ENCODE results near the gene ITPKB.

ITPKB gene

DNA sequence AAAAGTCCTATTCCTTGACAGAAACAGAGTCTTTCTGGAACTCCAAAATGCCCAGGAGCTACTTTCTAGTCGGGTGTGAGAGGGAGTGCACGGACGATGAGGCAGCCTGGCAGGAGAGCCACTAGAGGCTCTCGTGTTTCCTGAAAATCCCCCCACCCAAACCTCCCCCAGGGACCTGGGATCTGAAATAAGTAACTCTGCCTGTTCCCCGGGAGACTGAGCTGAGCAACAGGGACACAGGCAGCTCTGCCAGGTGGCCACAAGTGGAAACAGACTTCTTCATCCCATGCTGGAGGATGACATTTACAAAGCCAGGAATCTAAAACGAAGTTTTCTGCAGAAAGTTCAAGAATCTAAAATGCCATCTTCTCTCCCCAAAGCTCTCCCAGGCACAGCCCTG, 77.1 kb downstream of the ITPKB start:
- Histone ChIP-seq H3K36me3 (no peaks in the 10 kb centered on the region), H3K27me3 (ENCODE audit: insufficient read depth, low read depth, severe bottlenecking) (no peaks in the 10 kb centered on the region), H3K27ac (no peak overlapping the region), H3K4me3 (ENCODE audit: low read depth, low read length) (no peak overlapping the region), H3K9me3 (ENCODE audit: severe bottlenecking) (no peaks in the 10 kb centered on the region)
- DNase-seq, result no peak
- TF ChIP-seq, protein P1, sequence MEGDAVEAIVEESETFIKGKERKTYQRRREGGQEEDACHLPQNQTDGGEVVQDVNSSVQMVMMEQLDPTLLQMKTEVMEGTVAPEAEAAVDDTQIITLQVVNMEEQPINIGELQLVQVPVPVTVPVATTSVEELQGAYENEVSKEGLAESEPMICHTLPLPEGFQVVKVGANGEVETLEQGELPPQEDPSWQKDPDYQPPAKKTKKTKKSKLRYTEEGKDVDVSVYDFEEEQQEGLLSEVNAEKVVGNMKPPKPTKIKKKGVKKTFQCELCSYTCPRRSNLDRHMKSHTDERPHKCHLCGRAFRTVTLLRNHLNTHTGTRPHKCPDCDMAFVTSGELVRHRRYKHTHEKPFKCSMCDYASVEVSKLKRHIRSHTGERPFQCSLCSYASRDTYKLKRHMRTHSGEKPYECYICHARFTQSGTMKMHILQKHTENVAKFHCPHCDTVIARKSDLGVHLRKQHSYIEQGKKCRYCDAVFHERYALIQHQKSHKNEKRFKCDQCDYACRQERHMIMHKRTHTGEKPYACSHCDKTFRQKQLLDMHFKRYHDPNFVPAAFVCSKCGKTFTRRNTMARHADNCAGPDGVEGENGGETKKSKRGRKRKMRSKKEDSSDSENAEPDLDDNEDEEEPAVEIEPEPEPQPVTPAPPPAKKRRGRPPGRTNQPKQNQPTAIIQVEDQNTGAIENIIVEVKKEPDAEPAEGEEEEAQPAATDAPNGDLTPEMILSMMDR (IDR thresholded peaks at IDR 0.05; ENCODE audit: low read depth, low read length), result no peak

DNA sequence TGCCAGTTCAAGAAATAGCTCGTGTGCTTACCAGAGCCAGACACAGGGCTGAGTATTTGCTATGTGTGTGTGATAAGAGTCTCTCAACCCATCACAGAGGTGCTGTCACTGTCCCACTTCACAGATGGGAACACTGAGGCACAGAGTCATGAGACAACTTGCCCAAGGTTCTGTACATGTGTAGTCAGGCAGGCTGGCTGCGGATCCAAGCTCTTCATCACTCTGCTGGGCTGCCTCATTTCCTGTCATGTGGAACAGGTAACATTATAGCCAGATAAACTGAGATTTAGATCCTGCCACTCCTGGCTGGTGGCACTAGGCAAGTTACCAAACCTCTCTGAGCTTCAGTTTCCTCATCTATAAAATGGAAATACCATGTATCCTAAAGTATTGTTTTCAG, 77.8 kb downstream of the ITPKB start:
- Histone ChIP-seq H3K9me3 (ENCODE audit: severe bottlenecking) (no peaks in the 10 kb centered on the region), H3K27me3 (ENCODE audit: insufficient read depth, low read depth, severe bottlenecking) (no peaks in the 10 kb centered on the region), H3K36me3 (no peaks in the 10 kb centered on the region), H3K4me3 (ENCODE audit: low read depth, low read length) (no peak overlapping the region), H3K27ac (no peak overlapping the region)
- TF ChIP-seq, protein P1 (IDR thresholded peaks at IDR 0.05; ENCODE audit: low read depth, low read length), result no peak
- no peak for DNase-seq

DNA sequence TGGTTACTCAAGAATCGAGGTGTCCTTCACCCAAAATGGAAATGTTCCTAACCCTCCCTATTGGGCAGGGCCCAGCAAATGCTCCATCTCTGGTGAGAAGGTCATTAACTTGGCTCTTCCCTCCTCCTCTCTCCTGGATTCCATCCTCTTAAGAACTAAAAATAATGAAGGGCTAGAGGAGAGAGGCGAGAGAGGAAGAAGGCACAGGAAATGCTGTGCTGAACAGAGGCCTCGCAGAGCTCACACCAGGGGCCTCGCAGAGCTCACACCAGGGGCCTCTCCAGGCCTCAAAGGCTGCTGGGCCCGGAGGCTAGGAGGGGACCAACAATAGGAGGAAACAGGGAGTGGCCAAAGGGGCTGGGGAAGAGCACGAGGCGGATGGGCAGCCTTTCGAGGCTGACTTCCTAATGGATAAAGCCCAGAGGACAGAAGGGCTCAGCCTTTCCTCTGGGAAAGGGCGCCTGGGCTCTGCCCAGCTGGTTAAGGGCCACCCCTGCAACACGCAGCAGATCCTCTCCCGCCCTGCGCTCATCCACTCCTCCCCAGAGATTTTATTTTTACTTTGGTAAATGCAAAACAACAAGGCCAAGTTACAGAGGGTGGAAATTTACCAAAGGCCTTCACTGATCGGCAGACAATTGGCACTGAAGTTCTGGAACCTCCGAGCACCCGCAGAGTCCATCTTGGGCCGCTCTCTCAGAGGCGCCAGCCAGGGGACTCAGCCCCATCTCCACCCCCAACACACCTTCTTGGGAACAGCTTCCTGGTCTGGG, 78.5 kb downstream of the ITPKB start:
- H3K4me3 ChIP-seq (ENCODE audit: low read depth, low read length), result no peak overlapping the region
- H3K27ac ChIP-seq, result no peak overlapping the region
- TF ChIP-seq, protein P1 (IDR thresholded peaks at IDR 0.05; ENCODE audit: low read depth, low read length), result no peak
- H3K36me3 ChIP-seq, result no peaks in the 10 kb centered on the region
- no peaks in the 10 kb centered on the region for H3K9me3 ChIP-seq (ENCODE audit: severe bottlenecking)
- no peak for DNase-seq
- H3K27me3 ChIP-seq (ENCODE audit: insufficient read depth, low read depth, severe bottlenecking), result no peaks in the 10 kb centered on the region

DNA sequence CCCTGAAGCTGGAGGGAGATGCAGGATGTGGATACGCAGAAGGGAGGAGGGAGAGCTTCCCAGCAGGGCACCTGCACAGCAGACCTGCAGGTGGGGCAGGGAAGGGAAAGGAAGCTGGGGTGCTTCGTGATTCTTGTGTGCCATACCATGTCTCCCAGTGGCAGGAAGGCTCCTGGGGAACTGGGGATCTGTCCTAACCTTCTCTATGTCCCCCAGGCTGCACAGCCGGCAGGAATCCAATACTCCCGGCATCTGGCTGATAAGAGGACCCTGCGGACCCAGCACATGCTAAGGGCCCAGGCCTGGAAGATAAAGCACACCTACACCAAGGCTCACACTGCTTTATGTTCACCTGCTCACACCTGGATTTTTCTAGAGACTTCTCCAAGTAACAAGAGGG, 79.4 kb downstream of the ITPKB start:
- no peak overlapping the region for H3K27ac ChIP-seq
- no peaks in the 10 kb centered on the region for H3K36me3 ChIP-seq
- no peak for DNase-seq
- TF ChIP-seq, protein P1 (IDR thresholded peaks at IDR 0.05; ENCODE audit: low read depth, low read length), result no peak
- no peaks in the 10 kb centered on the region for H3K27me3 ChIP-seq (ENCODE audit: insufficient read depth, low read depth, severe bottlenecking)
- H3K4me3 ChIP-seq (ENCODE audit: low read depth, low read length), result no peak overlapping the region
- H3K9me3 ChIP-seq (ENCODE audit: severe bottlenecking), result no peaks in the 10 kb centered on the region

DNA sequence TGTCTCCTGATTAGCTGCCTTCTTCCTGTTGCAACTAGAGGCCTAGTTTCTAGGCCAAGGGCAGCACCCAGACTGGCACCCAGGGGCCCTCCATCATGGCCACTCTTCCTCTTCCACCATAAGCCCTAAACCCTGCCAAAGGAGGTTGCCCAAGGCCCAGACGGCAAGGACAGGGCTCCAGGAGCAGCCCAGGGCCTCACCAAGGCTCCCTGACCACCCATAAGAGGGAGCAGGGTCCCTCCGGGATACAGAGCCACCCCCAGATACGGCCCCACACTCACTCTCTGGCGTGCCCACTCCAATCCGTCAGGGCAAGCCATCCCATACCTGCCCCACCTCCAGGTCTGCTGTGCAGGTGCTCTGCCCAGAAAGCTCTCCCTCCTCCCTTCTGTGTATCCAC, 79.9 kb downstream of the ITPKB start:
- H3K27me3 ChIP-seq (ENCODE audit: insufficient read depth, low read depth, severe bottlenecking), result no peaks in the 10 kb centered on the region
- H3K4me3 ChIP-seq (ENCODE audit: low read depth, low read length), result no peak overlapping the region
- H3K36me3 ChIP-seq, result no peaks in the 10 kb centered on the region
- DNase-seq, result no peak
- no peaks in the 10 kb centered on the region for H3K9me3 ChIP-seq (ENCODE audit: severe bottlenecking)
- no peak overlapping the region for H3K27ac ChIP-seq
- TF ChIP-seq, protein P1 (IDR thresholded peaks at IDR 0.05; ENCODE audit: low read depth, low read length), result no peak

Measured in WERI-Rb-1 (cell line).